CD4-positive, alpha-beta T cell treated with Interleukin-10 for 1 hour (primary cell): Measurements from ENCODE around the gene WDR54.
"Not testable (repeated sequence)": the region's sequence is repeated elsewhere in the genome, so short reads cannot be mapped to it uniquely, and the experiment has no call there.

Experiments used
- DNase-seq: peaks from one replicate; pipeline ENCODE4 v3.0.0-alpha.2; 2020

Gene WDR54

DNA sequence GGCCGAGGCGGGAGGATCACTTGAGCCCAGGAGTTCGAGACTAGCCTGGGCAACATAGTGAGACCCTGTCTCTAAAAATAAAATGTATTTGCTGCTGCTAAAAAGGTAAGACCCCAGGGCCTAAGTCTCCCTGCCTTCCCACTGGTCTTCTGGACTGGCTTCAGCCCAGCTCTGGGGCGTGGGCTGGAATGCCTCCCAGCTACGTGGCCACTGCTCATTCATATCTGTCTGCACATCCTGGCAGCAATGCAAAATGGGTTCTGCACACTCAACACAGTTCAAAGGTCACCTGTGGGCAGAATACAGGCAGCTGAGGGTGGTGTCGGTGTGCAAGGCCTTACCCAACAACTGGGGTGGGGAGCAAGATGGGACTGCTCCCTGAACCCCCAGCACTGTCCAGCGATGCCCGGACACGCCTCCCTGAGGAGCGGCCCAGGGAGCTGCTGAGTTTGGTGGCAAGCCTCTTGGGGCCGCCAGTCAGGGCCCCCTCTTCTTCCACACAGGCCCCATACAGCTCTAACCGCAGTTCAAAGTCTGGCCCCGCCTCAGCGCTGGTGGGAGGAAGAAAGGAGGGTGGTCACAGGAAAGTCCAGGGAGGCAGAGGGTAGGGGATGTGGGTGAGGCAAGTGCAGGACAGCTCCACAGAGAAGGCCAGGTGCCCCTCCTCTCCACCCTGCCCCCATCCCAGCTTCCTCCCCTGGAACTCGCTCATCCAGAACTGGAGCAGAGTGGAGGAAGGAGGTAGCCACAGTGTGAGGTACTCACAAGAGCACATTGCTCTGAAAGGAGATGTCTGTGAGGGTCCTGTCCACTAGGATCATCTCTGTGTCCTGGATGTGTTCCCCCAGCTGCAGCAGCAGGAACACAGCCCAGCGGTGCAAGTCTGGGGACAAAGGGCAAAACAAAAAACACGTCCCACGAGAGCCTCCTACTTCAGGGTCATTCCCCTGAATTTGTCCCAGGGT is 8.2 kb downstream of the WDR54 start:
- no peak for DNase-seq

DNA sequence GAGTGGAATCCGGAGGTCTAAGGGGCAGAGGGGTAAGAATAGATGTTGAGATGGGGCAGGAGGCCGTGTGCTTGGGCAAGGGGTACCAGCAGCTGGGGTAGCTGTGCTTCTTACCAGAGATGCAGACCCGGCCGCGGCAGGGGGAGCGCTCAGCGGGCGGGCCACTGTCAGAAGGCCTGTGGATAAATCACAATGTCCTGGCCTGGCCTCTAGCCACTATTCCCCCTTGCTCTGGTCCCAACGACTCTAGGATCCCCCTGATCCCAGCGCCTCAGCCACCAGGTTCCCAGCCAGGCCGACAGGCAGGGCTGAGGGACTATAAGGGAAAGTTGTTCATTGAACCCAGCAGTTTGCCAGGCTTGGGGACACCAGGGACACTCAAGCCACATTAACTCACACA is 9.0 kb downstream of the WDR54 start:
- DNase-seq: no peak

DNA sequence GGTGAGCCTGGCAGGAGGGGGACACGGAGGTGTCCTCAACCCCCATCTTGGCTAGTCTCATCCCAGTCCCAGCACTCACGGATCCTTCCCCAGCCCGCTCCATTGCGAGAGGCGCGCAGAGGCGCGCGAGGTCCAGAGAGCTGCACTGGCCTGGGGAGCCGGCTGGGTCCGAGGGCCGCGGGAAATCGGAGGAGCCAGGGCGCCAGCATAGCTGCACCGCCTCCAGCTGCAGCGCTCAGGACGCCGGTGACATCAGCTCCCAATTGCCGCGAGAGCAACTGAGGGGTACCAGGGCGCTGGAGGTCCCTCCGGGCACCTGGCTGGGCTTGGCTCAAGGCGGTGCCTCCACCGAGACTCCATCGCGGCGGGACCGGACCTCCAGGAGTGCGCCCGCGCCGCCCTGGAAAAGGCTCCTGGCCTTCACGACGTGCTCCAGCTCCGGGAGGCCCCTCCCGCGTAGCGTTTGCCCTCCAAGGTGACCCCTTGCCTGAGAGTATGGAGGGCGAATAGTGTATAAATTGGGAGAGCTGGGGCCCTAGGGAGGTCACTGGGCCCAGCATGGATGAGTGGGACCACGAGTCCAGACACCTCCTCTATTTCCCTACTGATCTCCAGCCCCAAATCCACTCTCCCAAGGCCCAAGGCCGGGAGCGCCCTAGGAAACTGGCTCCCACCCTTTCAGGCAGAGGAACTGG is 14.7 kb downstream of the WDR54 start:
- no peak for DNase-seq

DNA sequence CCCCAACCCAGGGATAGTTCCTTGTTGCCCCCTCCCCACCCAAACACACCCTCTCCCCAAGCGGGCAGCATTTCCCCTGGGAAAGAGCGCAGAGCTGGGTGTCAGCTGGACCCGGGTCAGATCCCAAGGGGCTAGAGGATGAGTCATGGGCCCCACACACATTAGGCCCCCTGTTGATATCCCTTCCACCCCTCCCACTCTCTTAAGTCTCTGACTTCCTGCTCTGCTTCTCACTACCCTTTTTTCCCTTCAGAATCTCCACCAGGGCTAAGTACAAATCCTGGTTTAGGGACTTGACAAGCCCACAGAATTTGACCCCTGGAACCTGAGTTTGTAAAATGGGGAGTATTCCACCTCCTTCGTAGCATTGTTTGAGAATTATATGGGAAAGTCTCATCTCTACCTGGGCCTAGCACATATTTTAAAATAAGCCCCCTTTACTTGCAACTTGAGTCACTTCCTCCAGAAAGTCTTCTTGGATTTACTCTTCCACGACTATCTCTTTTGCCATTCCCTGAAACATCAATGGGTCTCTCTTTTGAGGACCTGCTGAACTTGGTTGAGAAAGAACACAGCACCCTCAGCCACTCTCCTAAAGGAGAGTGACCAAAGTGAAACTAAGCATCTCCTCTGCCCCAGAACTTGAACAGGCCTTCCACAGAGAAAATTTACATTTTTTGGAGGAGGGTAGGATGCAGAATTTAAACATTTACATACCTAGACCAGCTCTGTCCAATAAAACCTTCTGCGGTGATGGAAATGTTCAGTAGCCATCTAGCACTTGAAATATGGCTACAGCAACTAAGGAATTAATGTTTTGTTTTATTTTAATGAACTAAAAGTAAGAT is 15.5 kb downstream of the WDR54 start:
- DNase-seq: no peak

DNA sequence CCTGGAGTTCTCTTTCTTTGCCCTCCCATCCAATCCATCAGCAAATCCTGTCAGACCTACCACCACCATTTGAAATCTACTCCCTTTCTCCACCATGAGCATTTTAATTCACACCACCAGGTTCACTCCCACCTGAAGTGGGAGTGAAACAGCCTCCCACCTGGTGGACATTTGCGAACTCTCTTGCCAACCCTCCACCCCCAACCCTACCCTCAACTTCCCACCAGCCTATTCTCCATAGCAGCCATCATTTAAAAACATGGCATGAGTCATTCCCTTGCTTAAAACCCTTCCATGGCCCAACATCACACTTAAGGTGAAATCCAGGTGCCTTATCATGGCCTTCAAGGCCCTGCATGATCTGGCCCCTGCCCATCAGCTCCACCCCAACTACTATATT is 16.7 kb downstream of the WDR54 start:
- no peak for DNase-seq

DNA sequence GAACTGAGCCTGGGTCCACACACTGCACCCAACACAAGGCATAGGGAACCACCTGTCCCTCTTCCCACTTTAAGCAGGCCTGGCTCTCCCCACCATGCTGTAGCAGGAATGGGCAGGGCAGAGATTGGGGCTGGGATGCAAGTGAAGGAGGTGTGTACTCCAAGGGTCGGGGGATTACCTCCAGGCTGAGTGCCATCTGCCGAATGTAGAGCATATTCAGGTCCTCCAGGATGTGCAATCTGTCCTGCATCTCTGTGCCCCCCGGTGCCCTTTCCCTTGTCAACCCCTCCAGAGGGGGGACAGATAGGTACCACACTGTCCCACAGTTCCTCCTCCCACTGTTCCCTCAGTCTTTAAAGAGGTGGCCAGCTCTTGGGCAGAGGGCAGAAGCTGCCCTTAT is 17.8 kb downstream of the WDR54 start:
- DNase-seq: no peak

DNA sequence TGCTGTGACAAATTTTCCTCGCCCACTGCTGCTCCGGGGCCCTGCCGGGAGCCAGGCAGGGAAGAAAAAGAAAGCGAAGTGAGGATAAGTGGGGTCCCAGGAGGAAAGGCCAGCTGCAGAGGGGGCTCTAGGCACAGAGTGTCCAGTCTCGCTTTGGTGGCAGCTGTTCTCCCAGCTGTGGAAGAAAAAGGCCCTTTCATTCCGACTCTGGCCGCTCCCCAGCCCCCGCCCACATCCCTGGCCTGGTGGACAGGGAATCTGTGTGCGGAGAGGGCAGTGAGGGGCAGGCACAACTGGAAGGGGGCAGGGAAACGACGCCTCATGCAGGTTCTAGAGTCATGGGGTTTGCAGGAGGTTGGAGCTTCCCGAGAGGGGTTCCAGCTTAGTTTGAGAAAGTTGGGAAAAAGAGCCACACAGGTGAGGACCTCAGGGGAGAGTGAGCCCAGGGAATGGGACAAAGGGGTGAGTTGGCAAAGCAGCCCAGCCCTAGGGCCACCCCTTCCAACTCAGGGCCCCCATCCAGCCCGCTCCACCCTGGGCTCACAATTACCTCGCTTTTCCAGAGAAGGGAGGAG is 18.4 kb downstream of the WDR54 start:
- no peak for DNase-seq

DNA sequence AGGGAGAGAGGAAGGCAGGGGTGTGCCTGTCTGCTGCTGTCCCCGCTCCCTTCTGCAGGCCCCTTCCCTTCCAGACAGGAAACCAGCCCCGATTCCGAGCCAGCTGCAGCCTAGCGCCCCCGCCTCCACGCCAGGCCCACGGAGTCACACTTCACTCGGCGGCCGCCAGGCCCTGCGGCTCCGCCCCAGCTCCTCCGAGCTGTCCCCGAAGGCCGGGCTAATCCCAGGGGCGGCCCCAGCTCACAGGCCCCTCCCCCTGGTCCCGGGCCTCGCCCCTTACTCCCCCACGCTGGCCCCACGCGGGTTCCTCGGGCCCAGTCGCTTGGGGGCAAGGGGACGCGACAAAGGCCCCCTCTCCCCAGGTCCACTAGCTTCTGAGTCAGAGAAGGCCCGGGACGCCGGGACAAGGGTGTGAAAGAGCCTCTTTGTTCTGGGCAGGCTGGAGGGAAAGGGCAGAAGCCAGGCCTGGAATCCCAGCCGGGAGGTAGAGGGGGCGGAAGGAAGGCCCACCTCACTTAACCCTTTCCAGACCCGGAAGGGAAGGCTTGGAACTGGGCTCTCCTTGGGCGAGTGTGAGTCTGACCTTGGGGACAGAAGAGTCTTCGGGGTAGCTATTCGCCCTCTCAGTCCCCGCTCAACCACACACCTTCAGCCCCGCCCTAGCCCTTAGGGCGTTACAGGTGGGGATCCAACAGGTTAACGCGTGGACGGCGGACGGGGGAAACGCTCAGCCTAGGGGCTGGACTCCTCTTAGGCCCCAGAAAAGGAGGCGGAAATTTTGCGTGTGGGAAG is 19.0 kb downstream of the WDR54 start:
- DNase-seq: peak; percentile 47

DNA sequence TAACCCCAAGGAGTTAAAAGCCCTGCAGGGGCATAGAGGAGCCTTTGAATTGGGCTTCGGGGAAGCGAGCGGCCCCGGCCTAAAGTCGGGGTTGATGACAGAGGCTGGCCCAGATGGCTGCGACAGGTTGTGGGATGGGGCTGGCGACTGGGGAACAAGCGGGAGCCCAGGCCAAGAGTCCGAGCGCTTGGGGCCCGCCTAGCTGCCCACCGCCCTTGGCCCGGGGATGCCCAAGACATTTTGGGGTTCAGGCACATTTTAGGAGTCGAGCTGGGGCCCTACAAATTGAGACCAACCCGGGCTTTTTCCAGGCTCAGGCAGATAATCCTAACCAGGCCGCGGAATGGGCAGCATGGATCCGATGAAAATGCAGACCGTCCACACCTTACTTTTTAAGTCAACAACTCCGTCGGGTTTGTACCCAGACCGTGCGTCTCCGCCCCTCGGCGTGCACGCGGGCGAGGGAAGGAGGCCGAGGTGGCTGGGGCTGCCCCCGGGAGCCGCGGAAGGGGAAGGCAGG is 19.7 kb downstream of the WDR54 start:
- DNase-seq: no peak

DNA sequence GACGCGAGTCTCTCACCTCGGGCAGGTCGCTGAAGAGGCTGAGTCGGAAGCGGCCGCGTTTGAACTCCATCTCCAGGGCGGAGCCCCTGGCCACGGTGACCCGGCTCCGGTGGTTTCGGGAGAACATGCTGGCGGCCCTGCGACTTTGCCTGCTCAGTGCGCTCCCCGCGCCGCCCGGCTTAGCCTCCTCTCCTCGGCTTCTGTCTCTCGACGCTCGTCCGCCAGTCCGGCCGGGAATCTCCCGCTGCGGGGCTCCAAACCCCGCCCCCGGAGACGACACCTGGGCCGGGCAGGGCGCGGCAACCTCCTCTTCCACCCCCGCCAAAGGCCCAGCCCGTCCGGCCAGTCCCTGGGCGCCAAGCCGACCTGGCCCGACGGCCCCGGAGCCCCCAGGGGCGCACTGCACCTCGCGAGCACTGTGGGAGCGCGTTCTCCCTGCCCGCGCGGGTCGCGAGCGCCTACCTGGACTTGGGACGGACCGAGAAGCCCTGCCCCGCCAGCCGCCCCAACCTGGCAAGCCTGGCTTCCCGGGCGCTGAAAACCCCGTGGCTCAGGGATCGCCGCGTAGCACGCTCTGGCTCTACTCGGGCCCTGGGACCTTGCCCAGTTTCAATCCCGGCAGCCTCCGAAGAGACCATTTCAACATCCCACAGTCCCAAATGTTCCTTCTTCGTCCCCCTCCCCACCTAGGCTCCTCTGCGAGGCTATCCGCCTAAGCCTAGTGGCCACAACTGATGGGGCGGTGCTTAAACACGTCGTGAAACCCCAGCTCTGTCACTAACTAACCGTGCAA is 20.4 kb downstream of the WDR54 start, which contains the start of gene RTKN:
RTKN (minus strand) TSS at position 248 of the 793 bp plus-strand sequence; CDS start at position 127, 121 bp downstream.
- peak; percentile 46 for DNase-seq

DNA sequence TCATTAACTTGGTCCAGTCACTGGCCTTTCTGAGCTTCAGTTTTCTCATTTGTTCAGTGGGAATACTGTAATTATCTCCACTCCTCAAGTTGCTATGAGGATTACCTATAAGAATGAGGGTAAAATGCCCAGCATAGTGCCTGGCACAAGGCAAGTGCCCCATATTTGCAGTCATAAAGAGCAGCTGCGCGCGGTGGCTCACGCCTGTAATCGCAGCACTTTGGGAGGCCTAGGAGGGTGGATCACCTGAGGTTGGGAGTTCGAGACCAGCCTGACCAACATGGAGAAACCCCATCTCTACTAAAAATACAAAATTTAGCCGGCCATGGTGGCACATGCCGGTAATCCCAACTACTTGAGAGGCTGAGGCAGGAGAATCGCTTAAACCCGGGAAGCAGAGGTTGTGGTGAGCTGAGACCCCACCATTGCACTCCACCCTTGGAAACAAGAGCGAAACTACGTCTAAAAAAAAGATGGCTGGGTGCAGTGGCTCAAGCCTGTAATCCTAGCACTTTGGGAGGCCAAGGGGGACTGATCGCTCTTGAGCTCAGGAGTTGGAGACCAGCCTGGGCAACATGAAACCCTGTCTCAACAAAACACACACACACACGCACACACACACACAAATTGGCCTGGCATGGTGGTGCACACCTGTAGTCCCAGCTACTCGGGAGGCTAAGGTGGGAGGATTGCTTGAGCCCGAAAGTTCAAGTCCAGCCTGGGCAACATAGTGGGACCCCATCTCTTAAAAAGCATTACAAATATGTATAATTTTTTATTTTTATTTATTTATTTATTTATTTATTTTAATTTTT is 21.2 kb downstream of the WDR54 start:
- DNase-seq: not testable (repeated sequence)

DNA sequence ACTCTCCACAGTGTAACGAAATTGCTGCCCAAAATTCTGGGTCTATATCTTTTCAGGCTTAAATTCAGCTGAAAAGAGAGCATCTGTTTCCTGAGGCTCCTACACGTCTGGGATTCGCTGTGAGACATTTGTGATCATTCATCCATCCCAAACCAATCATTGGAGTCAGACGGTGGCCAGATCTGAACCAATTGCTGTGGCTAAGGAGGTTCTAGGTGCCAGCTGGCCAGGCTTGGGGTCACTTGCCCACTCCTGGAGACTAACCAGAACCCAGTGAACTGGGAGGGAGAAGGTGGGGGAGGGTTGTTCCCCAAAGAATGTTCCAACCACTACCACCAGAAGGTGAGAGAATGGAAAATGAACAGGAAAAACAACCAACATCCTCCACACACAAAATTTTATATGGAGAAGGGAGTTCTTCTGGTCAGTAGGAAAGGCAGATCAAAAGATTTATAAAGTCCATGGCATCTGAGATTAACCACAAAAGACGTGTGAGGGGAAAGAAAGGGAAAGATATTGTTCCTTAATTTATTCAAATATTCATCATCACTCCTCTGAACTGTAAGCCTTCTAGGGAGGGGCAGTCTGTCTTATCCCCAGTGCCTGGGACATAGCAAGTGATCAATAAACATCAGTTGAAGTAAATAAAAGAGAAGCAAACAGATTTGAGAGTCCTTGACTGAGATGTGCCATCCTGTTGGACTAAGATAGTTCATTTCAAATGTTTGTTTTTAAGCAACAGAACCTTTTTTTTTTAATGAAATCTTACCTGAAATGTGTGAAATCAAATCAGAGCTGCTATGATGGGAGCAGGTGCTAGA is 23.2 kb downstream of the WDR54 start:
- DNase-seq: no peak

DNA sequence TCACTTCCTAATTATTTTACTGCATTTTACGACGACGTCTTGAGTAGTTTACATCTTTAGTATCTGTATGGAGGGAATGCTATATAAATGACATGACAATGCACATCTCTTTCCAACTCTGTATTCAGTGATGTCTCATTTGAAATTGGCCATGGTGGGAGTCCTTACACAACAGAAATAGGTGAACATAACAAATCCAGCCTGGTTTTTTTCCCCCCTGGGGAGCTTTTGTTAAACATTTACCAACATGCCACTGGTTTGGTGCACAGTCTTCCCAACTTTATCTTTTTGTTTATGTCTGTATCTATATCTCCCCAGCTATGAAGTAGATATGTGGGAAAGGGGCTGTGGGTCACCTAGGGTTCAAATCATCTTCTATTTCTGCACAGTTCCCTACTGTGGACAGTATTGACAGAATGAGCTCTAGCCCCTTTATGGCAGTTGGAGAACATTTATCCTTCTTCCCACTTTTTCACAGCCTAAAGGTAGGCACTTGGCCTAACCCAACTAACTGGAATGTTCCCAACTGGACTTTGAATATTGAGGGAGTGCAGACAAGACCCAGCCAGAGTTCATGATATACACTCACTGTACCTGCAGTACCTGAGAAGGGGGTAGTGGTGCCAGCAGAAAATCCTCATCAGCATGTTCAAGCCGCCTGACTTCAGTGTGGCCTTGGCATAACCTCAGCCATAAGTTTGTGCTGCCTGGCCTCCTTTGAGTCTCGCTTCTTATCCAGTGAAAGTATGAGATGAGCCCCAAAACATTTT is 25.9 kb downstream of the WDR54 start:
- DNase-seq: no peak

DNA sequence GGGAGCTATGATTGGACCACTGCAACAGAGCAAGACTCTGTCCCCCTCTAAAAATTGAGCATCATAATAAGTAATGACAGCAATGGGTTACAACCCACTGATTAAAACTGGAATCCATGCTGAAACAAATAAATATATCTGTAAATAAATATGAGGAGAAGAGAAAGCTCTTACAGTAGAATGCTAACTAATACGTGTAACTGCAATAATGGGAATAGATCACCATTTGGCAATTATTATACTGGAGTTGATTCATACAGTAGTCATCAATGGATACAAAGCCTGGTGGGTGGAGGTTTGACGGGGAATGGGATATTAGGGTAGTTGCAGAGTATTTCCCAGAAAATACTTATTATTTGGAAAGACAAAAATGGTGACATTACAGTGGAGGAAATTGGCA is 27.2 kb downstream of the WDR54 start:
- DNase-seq: no peak

DNA sequence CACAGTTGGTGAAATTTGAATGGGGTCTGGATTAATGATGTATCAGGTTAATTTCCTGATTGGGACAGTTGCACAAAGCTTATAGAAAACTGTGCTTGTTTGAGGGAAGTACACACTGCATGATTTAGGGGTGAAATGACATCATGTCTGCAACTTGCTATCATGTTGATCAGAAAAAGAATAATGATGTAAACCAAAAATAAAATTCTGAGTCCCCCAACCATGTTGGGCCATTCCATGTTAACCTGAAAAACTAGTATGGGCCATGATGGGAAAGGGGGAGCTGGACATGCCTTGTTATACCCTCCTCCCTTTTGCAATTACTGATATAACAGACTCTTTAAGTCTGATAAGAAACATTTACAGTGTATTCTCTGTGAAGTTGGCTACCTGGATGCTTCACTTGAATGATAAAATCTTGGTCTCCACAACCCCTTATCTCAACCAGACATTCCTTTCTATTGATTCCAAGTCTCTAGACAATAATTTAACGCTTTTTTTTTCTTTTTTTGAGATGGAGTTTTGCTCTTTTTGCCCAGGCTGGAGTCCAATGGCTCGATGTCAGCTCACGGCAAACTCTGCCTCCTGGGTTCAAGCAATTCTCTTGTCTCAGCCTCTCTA is 29.1 kb downstream of the WDR54 start:
- DNase-seq: no peak

DNA sequence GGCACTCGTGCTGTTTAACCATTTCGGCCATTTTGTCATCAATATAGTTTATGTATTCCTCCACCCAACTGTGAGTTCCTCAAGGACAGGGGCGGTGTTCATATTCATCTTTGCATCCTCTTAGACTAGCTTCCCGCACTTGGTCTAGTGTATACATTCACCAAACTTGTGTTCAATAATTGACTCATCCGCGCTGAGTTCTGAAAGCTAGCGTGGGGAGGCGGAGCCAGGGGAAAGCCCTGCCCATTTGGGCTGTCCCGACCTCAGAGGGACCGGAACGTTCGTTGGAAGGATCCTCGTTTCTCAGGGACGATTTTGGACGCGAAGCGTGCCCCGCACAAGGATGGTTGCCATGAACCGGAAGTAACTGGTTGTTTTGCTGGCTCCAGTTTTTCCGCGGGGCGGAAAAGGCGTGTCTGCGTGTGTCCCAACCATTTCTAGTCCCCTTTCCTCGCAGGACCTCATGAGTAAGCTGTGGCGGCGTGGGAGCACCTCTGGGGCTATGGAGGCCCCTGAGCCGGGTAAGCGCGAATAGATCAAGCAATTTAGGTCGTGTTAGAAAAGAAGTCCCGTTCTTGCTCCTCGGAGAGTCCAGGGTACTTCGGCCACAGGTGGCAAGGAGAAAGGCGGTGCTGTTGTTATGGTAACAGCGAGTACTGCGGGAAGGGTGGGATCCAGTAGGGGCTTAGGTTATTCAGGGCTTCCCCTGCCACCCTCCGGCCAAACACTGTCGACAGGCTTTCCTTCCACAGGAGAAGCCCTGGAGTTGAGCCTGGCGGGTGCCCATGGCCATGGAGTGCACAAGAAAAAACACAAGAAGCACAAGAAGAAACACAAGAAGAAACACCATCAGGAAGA is 33.4 kb downstream of the WDR54 start, which contains the start of gene INO80B:
INO80B (plus strand) TSS at position 434 of the 858 bp plus-strand sequence; CDS start at position 464, 30 bp downstream.
- peak; percentile 99 for DNase-seq
